ENCODE results near the gene TYW3.

The TYW3 gene

DNA sequence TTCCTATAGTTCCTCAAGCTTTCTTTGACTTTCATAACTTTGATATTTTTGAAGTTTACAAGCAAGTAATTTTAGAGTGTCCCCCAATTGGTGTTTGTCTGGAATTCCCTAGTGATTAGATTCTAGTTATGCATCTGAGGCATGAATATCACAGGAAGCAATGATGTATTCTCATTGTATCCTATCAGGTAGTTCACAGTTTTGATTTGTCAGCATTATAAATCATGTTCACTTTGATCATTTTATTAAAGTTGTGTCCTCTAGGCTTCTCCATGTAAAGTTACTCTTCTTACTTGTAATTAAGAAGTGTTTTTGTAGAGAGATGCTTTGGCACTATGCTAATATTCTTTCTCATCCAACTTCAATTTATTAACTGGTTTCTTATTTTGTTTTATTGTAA, 53.0 kb downstream of the TYW3 start:
- TF ChIP-seq, protein P1, sequence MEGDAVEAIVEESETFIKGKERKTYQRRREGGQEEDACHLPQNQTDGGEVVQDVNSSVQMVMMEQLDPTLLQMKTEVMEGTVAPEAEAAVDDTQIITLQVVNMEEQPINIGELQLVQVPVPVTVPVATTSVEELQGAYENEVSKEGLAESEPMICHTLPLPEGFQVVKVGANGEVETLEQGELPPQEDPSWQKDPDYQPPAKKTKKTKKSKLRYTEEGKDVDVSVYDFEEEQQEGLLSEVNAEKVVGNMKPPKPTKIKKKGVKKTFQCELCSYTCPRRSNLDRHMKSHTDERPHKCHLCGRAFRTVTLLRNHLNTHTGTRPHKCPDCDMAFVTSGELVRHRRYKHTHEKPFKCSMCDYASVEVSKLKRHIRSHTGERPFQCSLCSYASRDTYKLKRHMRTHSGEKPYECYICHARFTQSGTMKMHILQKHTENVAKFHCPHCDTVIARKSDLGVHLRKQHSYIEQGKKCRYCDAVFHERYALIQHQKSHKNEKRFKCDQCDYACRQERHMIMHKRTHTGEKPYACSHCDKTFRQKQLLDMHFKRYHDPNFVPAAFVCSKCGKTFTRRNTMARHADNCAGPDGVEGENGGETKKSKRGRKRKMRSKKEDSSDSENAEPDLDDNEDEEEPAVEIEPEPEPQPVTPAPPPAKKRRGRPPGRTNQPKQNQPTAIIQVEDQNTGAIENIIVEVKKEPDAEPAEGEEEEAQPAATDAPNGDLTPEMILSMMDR (IDR thresholded peaks at IDR 0.05; ENCODE audit: low read depth, low read length, missing control alignments): no peak
- in situ Hi-C loops (cut with HindIII; ENCODE audit: low pct_ligation_motif_present, low sequenced_read_pairs): no loop called here
- H3K27ac ChIP-seq: no peak overlapping the region

DNA sequence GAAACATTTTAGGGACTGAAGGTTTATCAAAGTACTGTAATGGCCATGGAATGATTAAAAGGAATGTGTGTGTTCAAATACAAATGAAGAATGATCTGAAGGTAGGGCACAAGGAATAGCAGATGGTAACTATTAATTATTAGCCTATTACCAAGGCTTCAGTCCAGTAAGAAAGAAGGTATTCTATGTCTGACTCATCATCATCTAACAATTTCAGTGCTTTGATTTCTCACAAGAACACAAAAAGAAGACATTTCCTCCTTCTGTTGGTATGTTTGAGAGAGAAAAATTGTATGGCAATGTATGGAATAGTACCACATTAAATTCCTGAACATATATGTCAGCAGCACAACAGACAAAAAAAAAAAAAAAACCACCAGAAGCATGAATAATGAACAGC, 57.5 kb downstream of the TYW3 start:
- TF ChIP-seq, protein P1 (IDR thresholded peaks at IDR 0.05; ENCODE audit: low read depth, low read length, missing control alignments): no peak
- in situ Hi-C loops (cut with HindIII; ENCODE audit: low pct_ligation_motif_present, low sequenced_read_pairs): no loop called here
- H3K36me3 ChIP-seq (replicated peaks): no peaks in the 10 kb centered on the region
- H3K4me3 ChIP-seq (ENCODE audit: low read depth, low read length): no peak overlapping the region
- no peaks in the 10 kb centered on the region for H3K27me3 ChIP-seq (replicated peaks)
- H3K27ac ChIP-seq: no peak overlapping the region
- DNase-seq: no peak

More for the DNA sequence above, 53.0 kb downstream of the TYW3 start:
- no peak overlapping the region for H3K4me3 ChIP-seq (ENCODE audit: low read depth, low read length)
- no peaks in the 10 kb centered on the region for H3K27me3 ChIP-seq (replicated peaks)
- no peaks in the 10 kb centered on the region for H3K36me3 ChIP-seq (replicated peaks)
- DNase-seq: no peak

DNA sequence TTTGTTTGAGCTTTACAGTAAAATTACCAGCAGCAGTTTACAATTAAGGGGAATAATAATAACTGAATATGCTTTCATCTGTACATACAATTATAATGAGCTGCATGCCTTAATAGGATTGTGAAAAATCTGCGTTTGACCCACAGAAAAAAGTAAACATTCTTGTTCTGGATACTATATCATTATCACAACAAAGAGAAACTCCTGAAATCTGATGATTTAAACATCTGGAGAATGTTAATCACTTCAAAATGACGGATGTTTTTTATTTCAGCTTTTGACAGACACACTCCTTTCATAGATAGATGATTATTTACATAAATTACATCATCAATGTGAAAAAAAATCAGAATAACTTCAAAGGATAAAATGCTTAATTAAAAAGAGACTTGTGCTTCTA, 58.5 kb downstream of the TYW3 start:
- in situ Hi-C loops (cut with HindIII; ENCODE audit: low pct_ligation_motif_present, low sequenced_read_pairs): no loop called here
- DNase-seq: no peak
- no peak overlapping the region for H3K4me3 ChIP-seq (ENCODE audit: low read depth, low read length)
- TF ChIP-seq, protein P1 (IDR thresholded peaks at IDR 0.05; ENCODE audit: low read depth, low read length, missing control alignments): no peak
- H3K27me3 ChIP-seq (replicated peaks): no peaks in the 10 kb centered on the region
- H3K27ac ChIP-seq: no peak overlapping the region
- H3K36me3 ChIP-seq (replicated peaks): no peaks in the 10 kb centered on the region

DNA sequence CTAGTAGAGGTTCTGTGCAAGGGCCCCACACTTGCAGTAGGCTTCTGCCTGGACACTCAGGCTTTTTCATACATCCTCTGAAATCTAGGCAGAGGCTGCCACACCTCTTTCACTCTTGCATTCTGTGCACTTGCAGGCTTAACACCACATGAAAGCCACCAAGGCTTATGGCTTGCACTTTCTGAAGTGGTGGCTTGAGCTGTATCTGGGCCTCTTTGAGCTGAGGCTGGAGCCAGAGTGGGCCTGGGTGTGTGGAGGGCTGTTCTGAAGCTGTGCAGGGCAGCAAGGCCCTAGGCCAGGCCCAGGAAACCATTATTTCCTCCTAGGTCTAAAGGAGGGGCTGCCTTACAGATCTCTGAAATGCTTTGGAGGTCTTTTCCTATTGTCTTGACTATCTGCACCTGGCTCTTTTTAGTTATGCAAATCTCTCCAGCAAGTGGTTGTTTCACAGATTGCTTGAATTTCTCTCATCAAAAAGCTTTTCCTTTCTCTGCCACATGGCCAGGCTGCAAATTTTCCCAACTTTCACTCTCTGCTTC, 66.2 kb downstream of the TYW3 start:
- no peaks in the 10 kb centered on the region for H3K27me3 ChIP-seq (replicated peaks)
- H3K36me3 ChIP-seq (replicated peaks): no peaks in the 10 kb centered on the region
- TF ChIP-seq, protein P1 (IDR thresholded peaks at IDR 0.05; ENCODE audit: low read depth, low read length, missing control alignments): no peak
- in situ Hi-C loops (cut with HindIII; ENCODE audit: low pct_ligation_motif_present, low sequenced_read_pairs): no loop called here
- DNase-seq: no peak
- no peak overlapping the region for H3K27ac ChIP-seq
- H3K4me3 ChIP-seq (ENCODE audit: low read depth, low read length): no peak overlapping the region

DNA sequence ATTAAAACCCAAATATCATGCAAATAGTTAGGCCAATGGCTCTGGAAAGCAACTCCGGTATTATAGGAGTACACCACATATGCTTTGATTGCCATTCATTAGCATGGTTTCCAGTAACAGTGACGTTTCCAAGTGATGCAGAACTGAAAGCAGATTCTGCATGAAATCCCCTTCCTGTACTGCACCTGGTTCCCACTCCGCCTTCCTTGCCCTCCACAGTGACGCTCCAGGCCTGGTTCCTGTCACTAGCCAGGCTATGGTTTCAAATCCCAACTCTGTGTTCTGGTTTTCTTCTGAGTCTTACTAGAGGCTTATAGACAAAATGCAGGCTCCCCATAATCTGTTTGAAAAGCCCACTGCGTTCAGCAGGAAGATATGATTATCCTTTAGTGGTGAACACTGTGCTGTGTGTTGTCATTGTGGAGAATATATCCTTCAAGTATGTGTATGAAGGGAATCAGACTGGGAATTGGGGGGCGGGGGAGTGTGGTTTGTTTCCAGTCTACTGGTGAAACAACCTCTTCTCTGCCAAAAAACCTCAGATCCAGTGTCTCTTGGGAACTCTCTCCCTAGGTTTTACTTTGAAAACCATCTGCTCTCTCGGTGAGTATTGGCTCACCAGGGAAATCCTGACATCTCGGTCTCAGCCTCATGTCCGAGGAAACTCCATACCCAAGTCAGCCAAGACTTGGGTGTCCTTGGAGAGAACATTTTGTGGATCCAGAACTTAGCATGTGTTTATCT, 78.7 kb downstream of the TYW3 start:
- no peak for DNase-seq
- no peaks in the 10 kb centered on the region for H3K36me3 ChIP-seq (replicated peaks)
- no peak overlapping the region for H3K27ac ChIP-seq
- TF ChIP-seq, protein P1 (IDR thresholded peaks at IDR 0.05; ENCODE audit: low read depth, low read length, missing control alignments): no peak
- H3K27me3 ChIP-seq (replicated peaks): no peaks in the 10 kb centered on the region
- in situ Hi-C loops (cut with HindIII; ENCODE audit: low pct_ligation_motif_present, low sequenced_read_pairs): no loop called here
- no peak overlapping the region for H3K4me3 ChIP-seq (ENCODE audit: low read depth, low read length)

DNA sequence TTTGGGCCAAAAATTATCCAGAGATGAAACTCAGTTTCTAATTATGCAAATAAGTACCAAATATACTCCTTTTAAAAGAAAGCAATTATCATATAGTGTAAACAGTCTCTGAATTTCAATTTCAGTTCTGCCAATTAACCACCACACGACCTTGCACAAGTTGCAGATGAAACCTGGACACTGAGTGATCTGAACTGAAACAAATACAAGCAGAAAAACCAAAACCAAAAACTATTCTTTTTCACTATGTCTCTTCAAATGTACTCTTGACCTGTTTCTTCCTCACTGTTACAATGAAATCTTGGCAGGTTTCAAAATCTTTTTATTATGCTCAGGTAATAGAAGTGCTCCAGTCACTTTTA, 79.2 kb downstream of the TYW3 start:
- in situ Hi-C loops (cut with HindIII; ENCODE audit: low pct_ligation_motif_present, low sequenced_read_pairs): no loop called here

More for the DNA sequence above, 79.2 kb downstream of the TYW3 start:
- H3K36me3 ChIP-seq (replicated peaks): no peaks in the 10 kb centered on the region
- no peak for DNase-seq
- TF ChIP-seq, protein P1 (IDR thresholded peaks at IDR 0.05; ENCODE audit: low read depth, low read length, missing control alignments): no peak
- no peaks in the 10 kb centered on the region for H3K27me3 ChIP-seq (replicated peaks)
- H3K27ac ChIP-seq: no peak overlapping the region
- H3K4me3 ChIP-seq (ENCODE audit: low read depth, low read length): no peak overlapping the region
